HUES64 (cell line): Measurements from ENCODE around the gene SPATA18.
"Not testable (repeated sequence)": the region's sequence is repeated elsewhere in the genome, so short reads cannot be mapped to it uniquely, and the experiment has no call there.

Experiments used
- H3K27ac ChIP-seq: 2 replicates; pipeline ENCODE4 v1.7.0; 2013; ENCODE audit warnings: low read depth, low read length, inconsistent platforms
- H3K27me3 ChIP-seq: 2 replicates; pipeline ENCODE4 v1.6.1; 2013; ENCODE audit warnings: mild to moderate bottlenecking, low read length; ENCODE audit not compliant: insufficient read depth
- H3K36me3 ChIP-seq: 2 replicates; pipeline ENCODE4 v1.6.1; 2013; ENCODE audit warnings: mild to moderate bottlenecking, low read length; ENCODE audit not compliant: insufficient read depth
- H3K4me1 ChIP-seq: 2 replicates; pipeline ENCODE4 v1.6.1; 2013; ENCODE audit warnings: mild to moderate bottlenecking, low read length, moderate library complexity; ENCODE audit not compliant: insufficient read depth
- H3K4me3 ChIP-seq: 2 replicates; pipeline ENCODE4 v1.5.1; 2013; ENCODE audit warnings: mild to moderate bottlenecking, low read length, moderate library complexity
- H3K9ac ChIP-seq: 2 replicates; pipeline ENCODE4 v1.6.1; 2013; ENCODE audit warnings: mild to moderate bottlenecking, low read depth, low read length
- H3K9me3 ChIP-seq: 2 replicates; pipeline ENCODE4 v1.6.1; 2013; ENCODE audit warnings: low read depth, low read length; ENCODE audit not compliant: insufficient read depth
- WGBS: fragments of 150-250, 120-280 bp; methylation state at CpG from one replicate; pipeline ENCODE4 v1.1.7; 2013; ENCODE audit warnings: missing lambda C conversion rate; 5-methylcytosine and 5-hydroxymethylcytosine counted together

Gene SPATA18

GRCh38 chr4:52107745-52108144, 56.6 kb downstream of the SPATA18 start:
- no peak overlapping the region for H3K4me3 ChIP-seq
- no peak overlapping the region for H3K9ac ChIP-seq
- WGBS: 86% methylated on average over 1 of the region's 1 CpG
- no peak overlapping the region for H3K27ac ChIP-seq
- no peaks in the 10 kb centered on the region for H3K9me3 ChIP-seq
- H3K27me3 ChIP-seq: no peaks in the 10 kb centered on the region
- no peaks in the 10 kb centered on the region for H3K36me3 ChIP-seq
- no peaks in the 10 kb centered on the region for H3K4me1 ChIP-seq

GRCh38 chr4:52110171-52110570, 59.1 kb downstream of the SPATA18 start:
- Histone ChIP-seq H3K36me3 (no peaks in the 10 kb centered on the region), H3K4me1 (no peaks in the 10 kb centered on the region), H3K9ac (no peak overlapping the region), H3K4me3 (no peak overlapping the region), H3K27ac (no peak overlapping the region), H3K9me3 (no peaks in the 10 kb centered on the region), H3K27me3 (no peaks in the 10 kb centered on the region)
- WGBS: 96% methylated on average over 1 of the region's 1 CpG

- no peaks in the 10 kb centered on the region for H3K36me3 ChIP-seq
- no peaks in the 10 kb centered on the region for H3K27me3 ChIP-seq
These were observed 60.9 kb downstream of the SPATA18 start for GRCh38 chr4:52111995-52112394.

GRCh38 chr4:52112411-52112810, 61.3 kb downstream of the SPATA18 start:
- H3K36me3 ChIP-seq: no peaks in the 10 kb centered on the region
- WGBS: 93% methylated on average over 1 of the region's 1 CpG
- H3K9ac ChIP-seq: no peak overlapping the region
- no peak overlapping the region for H3K4me3 ChIP-seq
- H3K27me3 ChIP-seq: no peaks in the 10 kb centered on the region
- no peak overlapping the region for H3K27ac ChIP-seq
- H3K9me3 ChIP-seq: no peaks in the 10 kb centered on the region
- no peaks in the 10 kb centered on the region for H3K4me1 ChIP-seq

More at GRCh38 chr4:52111995-52112394, 60.9 kb downstream of the SPATA18 start:
- no peaks in the 10 kb centered on the region for H3K9me3 ChIP-seq
- no peaks in the 10 kb centered on the region for H3K4me1 ChIP-seq
- WGBS: no CpG with 5 or more reads among the region's 1 CpG
- no peak overlapping the region for H3K27ac ChIP-seq
- H3K4me3 ChIP-seq: no peak overlapping the region
- H3K9ac ChIP-seq: no peak overlapping the region

GRCh38 chr4:52116641-52117040, 65.5 kb downstream of the SPATA18 start:
- Histone ChIP-seq H3K4me3 (no peak overlapping the region), H3K9ac (no peak overlapping the region), H3K27me3 (no peaks in the 10 kb centered on the region), H3K4me1 (no peaks in the 10 kb centered on the region), H3K36me3 (no peaks in the 10 kb centered on the region), H3K9me3 (no peaks in the 10 kb centered on the region), H3K27ac (no peak overlapping the region)
- 97% methylated on average over 2 of the region's 2 CpGs for WGBS

- peaks cover 7% of the 10 kb centered on the region; the same call in 1 of the 2 replicates for H3K4me1 ChIP-seq
These were observed 75.1 kb downstream of the SPATA18 start for GRCh38 chr4:52126226-52126625.

GRCh38 chr4:52126966-52127365, 75.9 kb downstream of the SPATA18 start:
- Histone ChIP-seq H3K36me3 (no peaks in the 10 kb centered on the region), H3K27ac (no peak overlapping the region), H3K27me3 (no peaks in the 10 kb centered on the region), H3K9ac (no peak overlapping the region), H3K4me3 (no peak overlapping the region), H3K4me1 (peaks cover 7% of the 10 kb centered on the region; the same call in 1 of the 2 replicates), H3K9me3 (peaks cover 7% of the 10 kb centered on the region; the same call in 1 of the 2 replicates)
- 71% methylated on average over 5 of the region's 5 CpGs for WGBS

More at GRCh38 chr4:52126226-52126625, 75.1 kb downstream of the SPATA18 start:
- Histone ChIP-seq H3K9me3 (peaks cover 7% of the 10 kb centered on the region; the same call in 1 of the 2 replicates), H3K9ac (no peak overlapping the region), H3K36me3 (no peaks in the 10 kb centered on the region), H3K4me3 (no peak overlapping the region), H3K27me3 (no peaks in the 10 kb centered on the region), H3K27ac (no peak overlapping the region)
- 87% methylated on average over 3 of the region's 3 CpGs for WGBS

- H3K9me3 ChIP-seq: peaks cover 4% of the 10 kb centered on the region; the same call in 1 of the 2 replicates
- no peak overlapping the region for H3K27ac ChIP-seq
- H3K4me3 ChIP-seq: no peak overlapping the region
- H3K9ac ChIP-seq: no peak overlapping the region
- no peaks in the 10 kb centered on the region for H3K27me3 ChIP-seq
- no peaks in the 10 kb centered on the region for H3K36me3 ChIP-seq
- 94% methylated on average over 2 of the region's 3 CpGs for WGBS
- H3K4me1 ChIP-seq: no peaks in the 10 kb centered on the region
These were observed 84.1 kb downstream of the SPATA18 start for GRCh38 chr4:52135171-52135570.

GRCh38 chr4:52137152-52137551, 86.0 kb downstream of the SPATA18 start:
- 37% methylated on average over 1 of the region's 1 CpG for WGBS
- H3K4me3 ChIP-seq, H3K36me3 ChIP-seq, H3K9ac ChIP-seq, H3K27ac ChIP-seq, H3K4me1 ChIP-seq, H3K9me3 ChIP-seq, H3K27me3 ChIP-seq: not testable (repeated sequence)

- Histone ChIP-seq H3K27me3 (no peaks in the 10 kb centered on the region), H3K36me3 (no peaks in the 10 kb centered on the region), H3K9ac (no peak overlapping the region), H3K4me1 (no peaks in the 10 kb centered on the region), H3K9me3 (no peaks in the 10 kb centered on the region), H3K4me3 (no peak overlapping the region), H3K27ac (no peak overlapping the region)
- 92% methylated on average over 2 of the region's 2 CpGs for WGBS
These were observed 91.7 kb downstream of the SPATA18 start for GRCh38 chr4:52142816-52143215.

GRCh38 chr4:52143815-52144214, 92.7 kb downstream of the SPATA18 start:
- whole genome bisulfite sequencing: 91% methylated on average over 3 of the region's 3 CpGs
- Histone ChIP-seq H3K27me3 (no peaks in the 10 kb centered on the region), H3K4me1 (no peaks in the 10 kb centered on the region), H3K9me3 (no peaks in the 10 kb centered on the region), H3K9ac (no peak overlapping the region), H3K27ac (no peak overlapping the region), H3K36me3 (no peaks in the 10 kb centered on the region), H3K4me3 (no peak overlapping the region)

GRCh38 chr4:52144372-52144771, 93.3 kb downstream of the SPATA18 start:
- Histone ChIP-seq H3K9ac (no peak overlapping the region), H3K4me1 (no peaks in the 10 kb centered on the region), H3K27me3 (no peaks in the 10 kb centered on the region), H3K4me3 (no peak overlapping the region), H3K27ac (no peak overlapping the region), H3K9me3 (no peaks in the 10 kb centered on the region), H3K36me3 (no peaks in the 10 kb centered on the region)
- WGBS: 95% methylated on average over 7 of the region's 7 CpGs
